Activated CD4-positive, CD25-positive, alpha-beta regulatory T cell treated with anti-CD3 and anti-CD28 coated beads, Interleukin-2, amount 50 U/mL, for 72 hours (primary cell): ENCODE data around the gene WBP1L.
A peak's percentile ranks its signal among the peaks of the same experiment; 100 is the strongest.

Experiments used
- DNase-seq: peaks from one replicate; pipeline ENCODE4 v3.0.0; 2021

WBP1L gene

DNA sequence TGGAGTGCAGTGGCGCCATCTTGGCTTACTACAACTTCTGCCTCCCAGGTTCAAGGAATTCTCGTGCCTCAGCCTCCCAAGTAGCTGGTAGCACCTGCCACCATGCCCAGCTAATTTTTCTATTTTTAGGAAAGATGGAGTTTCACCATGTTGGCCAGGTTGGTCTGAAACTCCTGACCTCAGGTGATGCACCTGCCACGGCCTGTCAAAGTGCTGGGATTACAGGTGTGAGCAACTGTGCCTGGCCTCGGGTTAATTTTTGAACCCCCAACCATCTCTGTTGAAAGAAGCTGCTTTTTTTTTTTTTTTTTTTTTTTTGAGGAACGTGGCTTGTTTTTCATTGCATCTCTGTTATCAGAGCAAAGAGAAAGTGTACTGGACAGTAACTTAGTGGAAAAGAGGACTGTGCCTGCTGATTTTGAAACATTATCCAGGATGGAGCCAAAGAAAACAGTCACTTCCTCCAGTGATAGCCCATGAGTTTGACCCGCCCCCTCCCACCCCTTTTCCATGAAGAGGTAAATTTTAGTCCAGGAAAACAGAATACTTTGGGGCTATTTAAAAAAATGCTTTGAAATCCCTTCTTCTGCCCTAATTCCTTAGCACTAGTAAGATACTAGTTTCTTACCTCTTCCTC lies 38.3 kb downstream of the WBP1L start:
- no peak for DNase-seq

DNA sequence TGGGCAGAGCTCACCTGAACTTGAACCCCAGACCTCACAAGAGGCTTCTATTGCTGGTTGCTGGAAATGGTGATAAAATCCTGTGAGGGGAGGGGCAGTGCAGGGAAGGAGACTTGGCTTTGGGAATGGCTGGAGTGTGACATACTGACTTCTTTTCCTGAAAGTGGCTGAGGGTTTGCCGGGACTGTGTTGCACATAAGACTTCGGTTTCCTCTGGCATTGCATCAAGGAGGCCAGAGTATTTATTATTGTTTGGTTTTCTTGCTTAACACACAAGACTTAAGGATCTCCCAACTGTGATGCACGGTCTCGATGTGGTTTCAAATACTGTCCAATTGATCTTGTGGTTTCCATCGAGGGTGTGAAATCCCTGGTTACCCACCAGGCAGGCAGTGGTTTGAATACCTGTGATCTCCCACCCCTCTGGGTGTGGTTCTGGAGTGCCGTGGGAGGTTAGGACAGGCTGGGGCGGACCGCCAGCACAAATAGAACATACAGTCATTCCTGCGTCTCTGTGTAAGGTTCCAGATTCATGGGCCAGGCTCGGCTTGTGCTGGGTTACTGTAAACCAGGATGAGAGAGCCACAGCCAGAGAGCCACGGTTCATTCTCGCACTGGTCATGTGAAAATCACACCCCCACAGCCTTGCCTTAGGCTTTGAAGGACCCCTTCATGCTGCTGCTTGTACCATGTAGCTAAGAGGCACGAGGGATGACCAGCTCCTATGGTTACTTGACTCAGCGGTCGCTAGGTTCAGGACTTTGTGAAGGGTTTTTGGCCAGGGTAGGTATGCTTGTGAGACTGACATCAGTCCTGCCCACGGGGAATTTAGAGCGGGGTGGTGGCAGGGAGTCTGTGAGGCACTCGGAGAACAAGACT lies 39.2 kb downstream of the WBP1L start:
- no peak for DNase-seq

DNA sequence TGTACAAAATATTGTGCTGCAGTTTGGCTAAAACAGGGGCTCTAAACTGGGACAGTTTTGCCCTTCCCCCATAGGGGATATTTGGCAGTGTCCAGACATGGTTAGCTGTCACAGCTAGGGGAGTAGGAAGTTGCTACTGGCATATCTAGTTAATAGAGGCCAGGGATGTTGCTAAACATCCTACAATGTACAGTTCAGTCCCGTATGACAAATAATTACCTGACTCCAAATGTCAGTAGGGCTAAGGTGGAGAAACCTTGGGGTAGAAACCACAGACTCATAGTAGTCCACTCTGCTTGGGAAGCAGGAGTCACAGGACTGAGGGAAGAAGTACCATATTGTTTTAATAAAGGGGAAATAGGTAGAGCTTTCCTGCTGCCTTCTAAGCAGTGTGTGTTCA lies 39.8 kb downstream of the WBP1L start:
- no peak for DNase-seq

DNA sequence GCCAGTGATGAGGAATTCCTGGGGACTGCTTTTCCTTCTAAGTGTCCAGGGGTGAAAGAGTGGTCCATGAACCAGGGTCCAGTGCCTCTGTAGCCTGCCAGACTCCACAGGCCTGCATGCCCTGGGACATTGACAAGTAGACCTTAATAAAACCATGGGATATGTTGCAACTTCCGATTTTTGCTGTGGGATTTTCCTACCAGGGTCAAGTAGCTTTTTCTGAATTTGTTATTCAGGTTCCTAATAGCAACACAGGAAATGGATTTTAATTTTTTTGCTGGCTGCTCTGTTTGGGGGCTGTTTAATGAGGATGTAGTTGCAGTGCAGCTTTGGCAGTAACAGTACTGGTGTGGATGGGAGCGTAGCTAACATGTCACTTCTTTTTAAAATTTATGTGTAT lies 42.1 kb downstream of the WBP1L start:
- no peak for DNase-seq

DNA sequence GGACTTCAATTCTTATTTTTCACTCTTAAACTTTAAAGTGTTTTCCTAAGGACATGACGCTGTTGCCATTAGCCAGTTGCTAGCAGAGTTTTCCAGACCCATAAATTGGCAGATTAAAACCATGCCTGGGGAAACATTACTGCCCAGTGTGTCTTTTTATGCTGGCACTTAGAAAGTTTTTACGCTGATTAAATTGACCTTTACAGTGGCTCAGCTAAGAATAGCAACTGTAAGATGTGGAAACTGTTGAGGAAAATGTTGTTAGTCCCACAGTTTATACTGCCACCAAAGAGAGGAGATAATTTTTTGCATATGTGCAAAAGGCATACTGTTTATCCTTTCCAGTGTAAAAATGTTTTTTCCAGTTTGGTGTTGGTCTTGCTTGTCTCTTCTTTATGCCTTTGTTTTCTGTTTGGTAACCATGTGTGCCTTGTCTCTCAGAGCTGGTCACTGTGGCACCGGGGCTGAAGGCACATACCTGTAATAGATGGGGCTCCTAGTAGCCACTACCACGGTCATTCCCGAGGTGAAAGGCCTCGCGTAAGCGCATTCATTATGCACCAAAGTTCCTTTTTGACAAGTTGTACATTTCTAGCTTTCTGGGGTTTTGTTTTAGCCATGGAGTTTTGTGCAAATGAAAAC lies 48.1 kb downstream of the WBP1L start:
- DNase-seq = no peak

DNA sequence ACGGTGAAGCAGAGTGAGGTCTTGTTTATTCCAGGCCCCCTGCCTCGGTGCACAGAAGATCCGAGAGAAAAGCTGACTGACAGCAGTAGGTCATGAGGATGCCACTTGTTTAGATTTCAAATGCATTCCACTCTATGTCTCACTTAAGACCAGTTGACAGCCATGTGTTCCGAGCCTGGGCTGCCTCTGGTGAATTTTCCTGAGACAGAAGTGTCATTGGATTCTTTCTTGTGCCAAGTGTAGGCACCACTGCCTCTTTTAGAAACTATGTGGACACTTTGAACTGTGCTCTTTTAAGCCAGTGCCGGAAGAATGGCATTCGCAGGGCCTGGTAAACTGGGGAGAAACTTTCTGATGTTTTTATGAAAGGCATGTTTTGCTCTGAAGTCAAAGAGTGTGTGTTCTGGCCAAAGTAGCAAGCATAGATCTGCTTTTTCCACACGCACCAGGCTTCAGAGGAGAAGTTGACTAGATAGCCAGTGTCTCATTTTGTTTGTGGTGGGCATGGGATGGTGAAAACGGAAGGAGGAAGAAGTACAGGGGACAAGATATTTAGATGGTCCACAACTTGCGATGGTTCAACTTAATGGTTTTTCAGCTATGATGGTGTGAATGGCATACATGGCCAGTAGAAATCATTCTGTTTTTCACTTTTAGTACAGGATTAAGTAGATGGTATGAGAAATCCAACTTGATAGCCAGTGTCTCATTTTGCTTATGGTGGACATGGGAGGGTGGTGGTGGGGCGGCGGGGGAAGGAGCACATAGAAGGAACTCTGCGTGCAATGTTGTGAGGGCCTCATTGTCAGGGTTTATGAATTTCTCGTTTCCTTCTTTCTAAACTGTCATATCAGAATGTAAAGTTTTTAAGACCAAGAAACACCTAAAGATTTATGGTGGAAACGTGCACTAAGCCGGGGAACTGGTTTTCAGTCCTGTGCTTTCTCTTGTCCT lies 52.0 kb downstream of the WBP1L start:
- no peak for DNase-seq

DNA sequence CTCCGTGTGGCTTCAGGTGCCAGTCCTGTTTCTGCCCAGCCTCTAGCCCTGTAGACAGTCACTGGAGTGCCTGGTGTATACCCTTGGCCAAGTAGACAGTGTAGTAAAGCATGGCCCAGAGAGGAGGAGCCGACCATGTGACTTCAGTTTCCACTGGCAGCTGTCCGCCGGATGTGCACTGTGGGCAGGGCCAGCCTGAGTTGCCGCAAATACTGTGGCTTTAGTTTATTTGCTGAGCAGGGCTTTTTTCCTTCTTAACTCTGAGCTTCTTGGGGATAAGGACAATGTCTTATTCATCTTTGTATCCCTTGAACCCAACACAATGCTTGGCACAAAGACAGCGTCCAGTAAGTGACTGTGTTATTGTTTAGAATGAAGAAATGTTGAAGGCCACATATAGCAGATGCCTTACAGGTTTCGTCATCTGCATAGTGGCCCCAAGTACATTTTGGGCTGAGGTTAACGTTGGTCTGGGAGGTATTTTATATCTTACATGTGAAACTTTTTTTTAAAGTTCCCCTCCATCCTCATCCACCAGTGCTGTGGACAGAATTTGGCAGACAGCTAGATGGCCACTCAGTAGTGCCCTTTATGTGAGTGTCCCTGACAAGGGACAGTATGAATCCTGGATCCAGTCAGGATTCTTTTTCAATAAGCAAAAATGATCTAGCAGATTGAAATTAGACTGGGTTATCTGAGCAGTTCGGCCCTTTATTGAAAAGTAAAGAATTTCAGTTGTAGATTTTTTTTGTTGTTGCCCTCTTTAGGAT lies 52.8 kb downstream of the WBP1L start:
- DNase-seq = peak; percentile 50

DNA sequence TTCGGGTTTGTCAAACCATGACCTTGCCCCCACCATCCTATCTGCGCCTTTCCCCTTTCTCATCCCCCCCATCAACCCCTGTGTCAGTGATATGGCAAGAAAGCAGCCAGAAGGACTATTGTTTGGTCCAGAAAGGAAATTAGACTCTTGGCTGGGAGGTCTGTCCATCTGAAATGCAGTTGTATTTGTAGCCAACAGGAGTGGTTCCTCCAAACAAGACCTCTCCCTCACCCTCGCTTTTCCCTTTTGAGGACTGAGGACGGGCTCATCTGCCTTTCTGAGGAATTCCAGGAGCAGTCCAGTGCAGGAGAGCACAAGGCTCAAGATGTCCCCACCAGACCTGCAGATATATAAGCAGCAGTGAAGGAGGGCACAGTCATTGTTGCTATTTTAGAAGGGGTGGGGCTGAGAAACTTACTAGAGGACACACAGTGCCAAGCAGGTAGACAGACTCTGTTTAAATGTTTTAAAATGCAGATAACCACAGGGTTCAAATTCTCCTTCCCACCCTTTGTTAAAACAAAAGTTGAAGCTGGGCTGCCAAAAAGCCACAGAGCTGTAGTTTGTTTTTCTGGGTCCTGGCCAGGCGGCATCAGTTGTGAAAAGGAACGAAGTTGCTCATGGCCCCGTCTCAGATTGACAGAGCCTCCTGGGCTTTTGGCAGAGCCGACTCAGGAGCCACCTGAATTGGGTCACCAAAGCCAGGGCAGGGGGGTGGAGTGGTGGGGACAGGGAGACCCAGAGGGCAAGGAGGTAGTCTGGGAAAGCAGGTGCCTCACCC lies 56.1 kb downstream of the WBP1L start:
- DNase-seq = no peak

DNA sequence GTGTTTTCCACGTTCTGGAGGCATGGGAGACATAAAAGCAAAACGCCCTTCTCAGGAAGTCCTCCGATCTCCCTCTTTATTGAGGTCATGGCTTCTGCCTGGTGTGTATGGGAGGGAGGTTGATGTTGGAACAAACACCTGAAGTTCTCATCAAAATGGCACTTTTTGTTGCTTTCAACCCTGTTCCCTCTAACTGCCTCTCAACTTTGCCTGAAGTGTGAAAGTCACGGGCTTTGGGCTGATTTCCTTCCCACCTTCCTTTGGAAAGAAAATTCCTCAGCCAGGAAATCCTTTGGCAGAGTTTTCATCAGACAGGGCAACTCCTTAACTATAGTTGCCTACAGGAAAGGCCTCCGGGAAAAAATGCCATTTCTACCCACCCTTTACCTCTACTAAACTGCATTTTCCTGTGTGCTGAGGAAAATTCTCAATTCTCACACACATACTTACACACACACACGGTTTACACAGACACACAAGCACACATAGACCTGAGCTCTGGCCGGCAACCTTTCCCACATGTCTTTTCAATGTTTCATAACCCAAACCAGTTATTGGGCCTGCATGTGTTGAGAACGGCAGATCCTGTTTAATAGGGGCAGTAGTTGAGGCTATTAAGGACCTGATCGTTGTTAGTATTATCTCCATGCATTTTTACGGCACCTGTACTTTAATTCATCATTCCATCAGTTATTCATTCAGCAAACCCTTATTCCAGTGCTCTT lies 57.0 kb downstream of the WBP1L start:
- no peak for DNase-seq

DNA sequence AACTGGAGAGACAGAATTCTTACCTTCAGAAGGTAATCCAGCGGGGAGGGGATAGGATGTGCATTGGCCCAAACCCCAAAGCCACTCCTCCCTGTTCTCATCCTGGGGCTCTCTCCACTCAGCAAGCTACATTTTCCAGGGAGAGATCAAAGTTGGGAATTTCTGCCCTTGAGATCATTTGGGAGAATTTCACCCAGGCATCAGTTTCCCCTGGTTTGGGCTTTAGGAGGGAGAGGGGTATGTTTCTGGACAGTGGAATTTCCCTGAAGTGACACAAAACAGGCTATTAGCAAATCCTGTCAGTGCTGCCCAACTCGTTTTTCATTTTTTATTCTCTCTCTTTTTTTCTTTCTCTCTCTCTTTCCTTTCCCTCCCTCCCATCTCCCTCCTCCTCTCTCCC lies 57.7 kb downstream of the WBP1L start:
- no peak for DNase-seq

DNA sequence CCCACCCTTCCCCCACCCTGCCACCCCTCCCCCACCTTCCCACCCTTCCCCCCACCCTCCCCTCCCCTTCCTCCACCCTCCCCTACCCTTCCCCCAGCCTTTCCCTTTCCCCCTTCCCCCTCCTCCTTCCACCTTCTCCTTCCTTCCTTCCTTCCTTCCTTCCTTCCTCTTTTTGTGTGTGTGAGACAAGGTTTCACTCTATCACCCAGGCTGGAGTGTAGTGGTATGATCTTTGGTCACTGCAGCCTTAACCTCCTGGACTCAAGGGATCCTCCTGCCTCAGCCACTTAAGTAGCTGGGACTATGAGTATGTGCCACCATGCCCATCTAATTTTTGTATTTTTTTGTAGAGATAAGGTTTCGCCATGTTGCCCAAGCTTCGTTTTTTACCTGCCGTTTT lies 58.2 kb downstream of the WBP1L start:
- no peak for DNase-seq

DNA sequence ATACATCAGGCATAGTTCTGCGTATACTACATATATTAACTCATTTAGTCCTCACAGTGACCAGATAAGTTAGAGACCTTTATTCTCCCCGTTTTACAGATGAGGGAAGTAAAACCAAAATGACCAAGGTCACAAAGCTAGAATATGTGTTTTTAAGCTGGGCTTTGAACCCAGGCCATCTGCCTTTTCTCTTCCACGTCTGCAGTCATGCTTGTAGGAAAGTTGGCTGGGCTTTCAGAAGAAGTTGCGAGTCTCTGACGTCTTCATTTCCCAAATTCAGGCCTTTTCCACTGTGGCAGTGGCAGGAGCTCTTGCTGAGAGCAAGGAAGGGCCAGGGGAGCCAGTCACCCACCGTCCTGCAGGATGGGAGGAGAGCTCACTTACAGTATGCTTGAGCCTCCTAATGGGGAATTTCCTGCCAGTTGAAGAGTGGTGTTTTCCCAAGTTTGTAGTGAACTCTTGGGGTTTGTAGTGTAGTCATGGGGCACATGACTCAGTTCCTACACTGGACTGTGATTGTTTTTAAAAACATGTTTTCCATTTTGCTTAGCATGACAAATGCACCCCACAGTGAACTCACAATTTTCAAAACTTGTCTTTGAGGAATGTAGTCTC lies 59.3 kb downstream of the WBP1L start:
- DNase-seq = no peak

DNA sequence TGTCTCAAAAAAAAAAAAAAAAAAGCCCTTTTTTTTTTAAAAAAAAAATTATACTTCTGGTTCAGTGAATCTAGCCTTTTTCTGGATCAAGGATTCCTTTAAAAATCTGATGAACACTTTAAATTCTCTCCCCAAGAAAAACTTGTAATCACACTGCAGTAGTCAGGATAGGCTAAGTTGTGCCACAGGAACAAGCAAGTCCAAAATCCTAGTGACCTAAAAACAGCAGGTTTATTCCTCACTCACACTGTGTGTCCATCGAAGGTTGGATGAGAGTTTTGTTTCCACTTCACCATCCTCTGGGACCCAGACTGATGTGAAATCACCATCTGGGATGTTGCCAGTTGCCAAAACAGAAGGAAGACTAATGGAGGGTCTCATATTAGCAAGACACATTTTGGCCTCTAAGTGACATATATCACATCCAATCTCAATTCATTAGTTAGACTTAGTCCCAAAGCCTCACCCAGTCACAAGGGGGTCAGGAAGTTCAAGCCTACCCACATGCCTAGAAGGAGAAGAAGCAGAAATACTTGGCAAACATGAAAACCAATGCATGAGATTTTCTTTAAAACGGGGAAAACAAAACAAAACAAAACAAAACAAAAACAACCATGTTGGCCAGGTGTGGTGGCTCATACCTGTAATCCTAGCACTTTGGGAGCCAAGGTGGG lies 60.8 kb downstream of the WBP1L start:
- no peak for DNase-seq

DNA sequence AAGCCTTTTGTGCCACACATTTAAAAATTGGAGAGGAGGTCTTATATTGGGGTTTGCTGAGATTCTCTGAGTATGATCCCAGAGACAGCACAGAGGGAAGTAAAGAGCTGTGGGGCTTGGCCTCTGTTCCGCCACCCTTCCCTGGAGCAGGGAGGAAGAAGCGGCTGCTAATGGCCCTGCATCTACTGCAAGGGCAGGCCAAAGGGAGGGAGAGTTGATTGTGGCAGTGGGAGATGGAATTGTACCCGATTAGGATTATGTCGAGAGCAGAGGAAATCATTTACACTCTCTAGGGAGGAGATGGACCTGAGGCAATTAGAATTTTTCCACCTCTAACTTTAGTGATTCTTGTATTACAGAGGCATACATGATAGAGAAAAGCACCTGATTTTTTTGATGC lies 64.6 kb downstream of the WBP1L start:
- no peak for DNase-seq

DNA sequence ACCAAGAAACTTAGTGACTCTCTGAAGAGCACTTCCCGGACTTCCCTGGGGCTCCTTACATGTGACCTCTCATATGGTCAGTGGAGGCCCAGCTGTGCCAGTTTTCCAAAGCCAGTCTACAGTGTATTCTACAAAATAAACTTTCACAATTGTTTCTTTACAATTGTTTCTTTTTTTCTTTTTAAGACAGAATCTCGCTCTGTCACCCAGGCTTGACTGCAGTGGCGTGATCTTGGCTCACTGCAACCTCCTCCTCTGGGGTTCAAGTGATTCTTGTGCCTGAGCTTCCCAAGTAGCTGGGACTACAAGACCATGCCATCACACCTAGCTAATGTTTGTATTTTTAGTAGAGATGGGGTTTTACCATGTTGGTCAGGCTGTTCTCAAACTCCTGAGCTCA lies 67.6 kb downstream of the WBP1L start:
- DNase-seq = no peak

DNA sequence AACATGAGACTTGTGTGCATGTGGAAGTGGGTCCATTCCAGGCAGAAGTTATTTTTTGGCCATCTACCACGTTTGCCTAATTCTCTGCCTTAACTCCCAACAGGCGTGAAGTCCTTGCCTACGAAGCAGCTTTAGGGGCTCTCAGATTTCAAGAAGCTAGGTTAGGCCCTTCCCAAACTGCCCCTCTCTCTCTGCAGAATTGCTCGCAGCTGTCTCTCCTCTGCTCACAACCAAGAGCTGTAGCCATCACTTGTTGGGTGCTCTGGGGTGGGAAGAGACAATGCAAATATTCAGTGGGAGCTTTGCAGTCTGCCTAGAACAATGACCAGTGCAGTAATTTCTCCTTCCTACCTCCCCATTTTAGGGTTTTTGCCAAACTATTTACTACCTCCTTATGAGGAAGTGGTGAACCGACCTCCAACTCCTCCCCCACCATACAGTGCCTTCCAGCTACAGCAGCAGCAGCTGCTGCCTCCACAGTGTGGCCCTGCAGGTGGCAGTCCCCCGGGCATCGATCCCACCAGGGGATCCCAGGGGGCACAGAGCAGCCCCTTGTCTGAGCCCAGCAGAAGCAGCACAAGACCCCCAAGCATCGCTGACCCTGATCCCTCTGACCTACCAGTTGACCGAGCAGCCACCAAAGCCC lies 68.6 kb downstream of the WBP1L start:
- no peak for DNase-seq

DNA sequence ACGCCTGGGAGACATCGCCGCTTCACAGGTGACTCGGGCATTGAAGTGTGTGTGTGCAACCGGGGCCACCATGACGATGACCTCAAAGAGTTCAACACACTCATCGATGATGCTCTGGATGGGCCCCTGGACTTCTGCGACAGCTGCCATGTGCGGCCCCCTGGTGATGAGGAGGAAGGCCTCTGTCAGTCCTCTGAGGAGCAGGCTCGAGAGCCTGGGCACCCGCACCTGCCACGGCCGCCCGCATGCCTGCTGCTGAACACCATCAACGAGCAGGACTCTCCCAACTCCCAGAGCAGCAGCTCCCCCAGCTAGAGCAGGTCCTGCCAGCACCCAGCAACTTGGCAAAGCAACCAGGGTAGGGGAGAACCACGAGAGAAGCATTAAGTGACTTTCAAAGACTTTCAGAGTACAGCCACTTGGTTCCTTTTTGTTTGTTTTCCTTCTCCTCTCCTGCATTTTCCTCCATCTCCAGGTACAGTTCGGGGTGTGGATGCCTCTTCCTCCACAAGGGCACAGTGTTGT lies 69.3 kb downstream of the WBP1L start:
- DNase-seq = no peak

DNA sequence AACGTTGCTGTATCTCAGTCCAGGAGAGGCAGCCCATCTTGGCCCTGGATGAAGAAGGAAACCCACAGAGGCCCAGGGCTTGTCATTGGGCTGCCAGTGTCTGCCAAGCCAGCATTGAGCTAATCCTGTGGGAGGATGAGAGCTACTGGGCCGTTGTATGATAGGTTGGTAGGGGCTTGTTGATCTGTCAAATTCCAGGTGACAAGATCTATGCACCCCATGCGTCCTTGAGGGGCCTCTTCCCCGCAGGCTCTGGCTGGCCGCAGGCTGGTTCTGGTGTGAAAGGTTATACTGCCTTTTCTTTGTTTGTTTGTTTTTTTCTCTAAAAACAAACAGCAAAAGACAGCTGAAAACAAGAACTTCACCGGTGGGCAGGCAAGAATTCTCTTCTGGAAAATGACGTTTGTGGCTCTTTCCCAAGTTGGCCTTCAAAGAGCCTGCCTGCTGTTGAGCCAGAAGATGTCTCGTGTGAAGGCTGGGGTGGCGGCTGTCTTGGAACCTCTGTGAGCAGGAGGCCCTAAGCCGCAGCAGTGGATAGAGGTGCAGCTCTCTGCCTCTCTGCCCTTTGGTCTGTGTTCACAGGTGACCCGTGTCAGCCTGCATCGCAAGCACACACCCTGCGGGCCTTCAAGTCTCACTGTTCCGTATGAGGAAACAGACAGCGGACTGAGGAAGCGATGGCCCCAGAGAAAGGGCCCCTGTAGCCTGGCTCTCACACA lies 70.1 kb downstream of the WBP1L start:
- no peak for DNase-seq
